HepG2 (cell line): Measurements from ENCODE around the gene P2RY11. TPM values are rescaled to one million over a fixed set of nuclear protein-coding genes. Genes with fewer than 3 reads are reported as not detected.

Experiments
- ATAC-seq: fragments of 200-7000 bp; cut with Tn5 transposase; 3 replicates; pipeline ENCODE4 v1.9.1; 2020; ENCODE audit warnings: mild to moderate bottlenecking, moderate library complexity
- BruUV-seq: library from RNA; stranded (reverse); fragments of 400-500 nt; replicated peaks from 2 replicates; lab custom pipeline; 2021; lab: Mats Ljungman, UMichigan
- CTCF ChIA-PET: fragments of 300-600 bp; formaldehyde crosslinking; extraction: SDS; loops from one replicate; lab custom pipeline; 2021; ENCODE audit warnings: low total read pairs, inconsistent platforms, low intra/inter-chr PET ratio; lab: Yijun Ruan, JAX
- POLR2A ChIA-PET: fragments of 350-600 bp; sonication (Branson Sonifier 250); formaldehyde crosslinking; loops from one replicate; lab custom pipeline; 2020; ENCODE audit warnings: antibody characterized with exemption, inconsistent platforms; lab: Yijun Ruan, JAX
- DNase-seq: peaks from one replicate; pipeline ENCODE4 v3.0.0-alpha.2; 2015; ENCODE audit warnings: low spot score
- FAIRE-seq: peaks from 3 replicates; lab custom pipeline; 2011; peaks lifted over from hg19 to GRCh38; lab: Jason Lieb, UNC
- H2AFZ ChIP-seq: one replicate; pipeline ENCODE4 v1.6.1; 2011; ENCODE audit warnings: low read length, inconsistent platforms
- H3K27ac ChIP-seq: fragments of 300-600 bp; 3 replicates; pipeline ENCODE4 v1.8.0; 2011; ENCODE audit warnings: mixed run types, mild to moderate bottlenecking, mixed read lengths, low read length, inconsistent platforms; ENCODE audit not compliant: insufficient read depth; ENCODE audit errors: extremely low read length
- H3K27me3 ChIP-seq, 2 experiments: fragments of 200-600 bp in 1 of 2; 2 replicates in 1 of 2; 3 replicates in 1 of 2; pipeline versions ENCODE4 v1.6.0 to v1.8.0; 2011; ENCODE audit warnings: low read length in 2 of 2, mild to moderate bottlenecking in 2 of 2, moderate library complexity in 2 of 2, inconsistent platforms in 1 of 2; ENCODE audit not compliant: insufficient read depth in 2 of 2, control insufficient read depth in 1 of 2
- H3K36me3 ChIP-seq, 2 experiments: fragments of 200-600 bp in 1 of 2; replicated peaks in 1 of 2; 2 replicates in 1 of 2; 3 replicates in 1 of 2; pipeline versions ENCODE4 v1.5.1 to v1.8.0; 2011; ENCODE audit warnings: low read length in 2 of 2, inconsistent platforms in 1 of 2; ENCODE audit not compliant: insufficient read depth in 2 of 2, control insufficient read depth in 1 of 2
- H3K4me1 ChIP-seq: 2 replicates; pipeline ENCODE4 v1.5.1; 2012; ENCODE audit warnings: low read length, inconsistent platforms; ENCODE audit not compliant: insufficient read depth
- H3K4me2 ChIP-seq: 2 replicates; pipeline ENCODE4 v1.6.0; 2011; ENCODE audit warnings: low read depth, low read length, inconsistent platforms
- H3K4me3 ChIP-seq, 3 experiments: fragments of 200-600 bp in 1 of 3; sonication (generic), shearing (Covaris generic) in 1 of 3; replicated peaks in 1 of 3; 2 replicates each; pipeline ENCODE4 v1.5.1; 2011 to 2016; ENCODE audit warnings: low read length in 3 of 3, inconsistent platforms in 2 of 3, low read depth in 2 of 3, mild to moderate bottlenecking in 2 of 3, control low read depth in 1 of 3, mixed read lengths in 1 of 3; ENCODE audit not compliant: insufficient read depth in 1 of 3
- H3K79me2 ChIP-seq: one replicate; pipeline ENCODE4 v1.6.1; 2011; ENCODE audit warnings: low read length, inconsistent platforms; ENCODE audit not compliant: insufficient read depth
- H3K9ac ChIP-seq: 2 replicates; pipeline ENCODE4 v1.6.0; 2011; ENCODE audit warnings: mild to moderate bottlenecking, low read depth, low read length, inconsistent platforms; ENCODE audit not compliant: insufficient read depth
- H3K9me3 ChIP-seq: 2 replicates; pipeline ENCODE4 v1.5.1; 2012; ENCODE audit warnings: mild to moderate bottlenecking, low read length
- H4K20me1 ChIP-seq: 2 replicates; pipeline ENCODE4 v1.6.0; 2011; ENCODE audit warnings: inconsistent platforms, mild to moderate bottlenecking, low read length, moderate library complexity; ENCODE audit not compliant: insufficient read depth
- CENPX ChIP-seq: sonication (generic); formaldehyde crosslinking; IDR thresholded peaks from 2 replicates; pipeline ENCODE4 v1.9.0; 2021; ENCODE audit warnings: mild to moderate bottlenecking, missing genetic modification reagents, moderate library complexity
- NFYB ChIP-seq: sonication (generic); formaldehyde crosslinking; IDR thresholded peaks from 2 replicates; pipeline ENCODE4 v1.4.0; 2020; ENCODE audit warnings: missing genetic modification reagents
- NPAS2 ChIP-seq: sonication (generic); formaldehyde crosslinking; IDR thresholded peaks from 2 replicates; pipeline ENCODE4 v1.8.0; 2022; ENCODE audit warnings: mild to moderate bottlenecking, missing genetic modification reagents, borderline replicate concordance
- NR2F6 ChIP-seq, 2 experiments: IDR thresholded peaks; 2 replicates each; pipeline ENCODE4 v1.6.1; 2016; ENCODE audit warnings: antibody characterized with exemption in 1 of 2, mild to moderate bottlenecking in 1 of 2
- PHB2 ChIP-seq: fragments of 450-650 bp; IDR thresholded peaks from 2 replicates; pipeline ENCODE4 v1.6.1; 2018; ENCODE audit not compliant: partially characterized antibody
- SAFB2 ChIP-seq: sonication (generic); formaldehyde crosslinking; IDR thresholded peaks from 2 replicates; pipeline ENCODE4 v1.5.1; 2020; ENCODE audit warnings: missing genetic modification reagents, low read depth, mild to moderate bottlenecking, borderline replicate concordance
- SETDB1 ChIP-seq: sonication (generic); formaldehyde crosslinking; IDR thresholded peaks from 2 replicates; pipeline ENCODE4 v1.5.1; 2020; ENCODE audit warnings: missing genetic modification reagents, mild to moderate bottlenecking, borderline replicate concordance
- SIN3A ChIP-seq: IDR thresholded peaks from 2 replicates; pipeline ENCODE4 v1.6.1; 2011; ENCODE audit warnings: low read depth, mild to moderate bottlenecking, control low read depth, low read length, borderline replicate concordance
- ZFP90 ChIP-seq: sonication (generic); formaldehyde crosslinking; IDR thresholded peaks from 2 replicates; pipeline ENCODE4 v1.8.0; 2022; ENCODE audit warnings: missing genetic modification reagents, mild to moderate bottlenecking, inconsistent platforms, borderline replicate concordance
- ZNF121 ChIP-seq: sonication (generic); formaldehyde crosslinking; IDR thresholded peaks from 2 replicates; pipeline ENCODE4 v1.5.0; 2020; ENCODE audit warnings: mild to moderate bottlenecking, missing genetic modification reagents
- WGBS: methylation state at CpG from one replicate; pipeline ENCODE4 v1.1.6; 2017; ENCODE audit warnings: low lambda C conversion rate; 5-methylcytosine and 5-hydroxymethylcytosine counted together
- in situ Hi-C: cut with HindIII; loops from 2 replicates; pipeline ENCODE4 v1.10.0; 2017; ENCODE audit warnings: low pct_unique_long_range_greater_than_20kb; ENCODE audit not compliant: extremely low pct_ligation_motif_present
- intact Hi-C: fragments of 100-400 bp; cut with micrococcal nuclease; formaldehyde crosslinking; loops from one replicate; pipeline ENCODE4 v1.10.0; 2022; ENCODE audit not compliant: unreplicated experiment
- polyA plus RNA-seq, 8 experiments: library from polyadenylated mRNA; depleted of rRNA in 3 of 8; stranded (reverse) in 7 of 8; unstranded in 1 of 8; fragments of >200 nt; fragmentation: Illumina TruSeq in 4 of 8; extraction: Trizol in 4 of 8; gene quantifications; 2 replicates each; pipeline versions ENCODE4 v1.2.1 to v1.2.3, GENCODE V29; 2011 to 2016; ENCODE audit warnings: low read depth in 4 of 8, missing spikeins in 1 of 8, mixed read lengths in 1 of 8; ENCODE audit not compliant: insufficient read depth in 1 of 8
- total RNA-seq, 5 experiments: library from RNA; depleted of rRNA; stranded (reverse); fragments of >200 nt; fragmentation: Illumina TruSeq; extraction: Trizol; gene quantifications; 2 replicates each; pipeline ENCODE4 v1.2.3, GENCODE V29; 2016; ENCODE audit warnings: low read depth in 1 of 5
- TF ChIP-seq, protein P1 (sequence below): IDR thresholded peaks from 2 replicates; pipeline ENCODE4 v1.6.1; 2018; ENCODE audit warnings: missing genetic modification reagents, mild to moderate bottlenecking, missing compliant biosample characterization
- TF ChIP-seq, protein P2 (sequence below): sonication (generic); formaldehyde crosslinking; IDR thresholded peaks from 2 replicates; pipeline ENCODE4 v1.8.1; 2023; ENCODE audit warnings: mild to moderate bottlenecking, missing genetic modification reagents, borderline replicate concordance
- TF ChIP-seq, protein P3 (sequence below): sonication (generic); formaldehyde crosslinking; IDR thresholded peaks from 2 replicates; pipeline ENCODE4 v1.4.0; 2020; ENCODE audit warnings: low read depth, mild to moderate bottlenecking, missing genetic modification reagents
- TF ChIP-seq, protein P4 (sequence below): sonication (generic); formaldehyde crosslinking; IDR thresholded peaks from 2 replicates; pipeline ENCODE4 v1.4.0; 2020; ENCODE audit warnings: mild to moderate bottlenecking, missing genetic modification reagents

Gene P2RY11
- total and polyA plus RNA-seq, 2 of the 13 experiments (the other 11 are each of a cell fraction or from before 2014, with no cell fraction given): 4.0 to 7.8 TPM

GRCh38 chr19:10142701-10143375 lies 31.3 kb downstream of the P2RY11 start (continued):
- TF ChIP-seq, protein P1, sequence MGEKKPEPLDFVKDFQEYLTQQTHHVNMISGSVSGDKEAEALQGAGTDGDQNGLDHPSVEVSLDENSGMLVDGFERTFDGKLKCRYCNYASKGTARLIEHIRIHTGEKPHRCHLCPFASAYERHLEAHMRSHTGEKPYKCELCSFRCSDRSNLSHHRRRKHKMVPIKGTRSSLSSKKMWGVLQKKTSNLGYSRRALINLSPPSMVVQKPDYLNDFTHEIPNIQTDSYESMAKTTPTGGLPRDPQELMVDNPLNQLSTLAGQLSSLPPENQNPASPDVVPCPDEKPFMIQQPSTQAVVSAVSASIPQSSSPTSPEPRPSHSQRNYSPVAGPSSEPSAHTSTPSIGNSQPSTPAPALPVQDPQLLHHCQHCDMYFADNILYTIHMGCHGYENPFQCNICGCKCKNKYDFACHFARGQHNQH (CRISPR knock-in tag): no peak
- TF ChIP-seq NFYB (CRISPR knock-in tag): no peak

DNA sequence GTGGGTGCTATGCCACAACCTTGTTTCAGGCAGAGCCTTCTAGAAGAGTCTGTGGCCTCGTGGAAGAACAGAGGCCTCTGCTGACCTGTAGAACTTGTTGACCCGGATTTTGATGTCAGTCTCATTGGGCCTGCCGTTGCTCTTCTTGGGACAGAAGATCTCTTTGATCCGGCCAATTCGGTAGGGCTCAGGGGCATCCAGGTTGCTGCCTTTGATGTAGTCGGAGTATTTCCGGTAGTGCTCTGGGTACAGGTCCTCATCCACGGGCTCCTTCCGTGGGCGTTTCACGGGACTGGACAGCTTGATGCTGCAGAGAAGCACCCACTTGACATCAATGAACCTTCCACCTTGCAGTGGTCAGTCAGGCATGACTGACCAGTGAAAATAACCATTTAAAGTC lies 32.2 kb downstream of the P2RY11 start:
- 92% methylated on average over 2 of the region's 11 CpGs for WGBS
- Histone ChIP-seq H3K9me3 (no peaks in the 10 kb centered on the region), H3K79me2 (no peaks in the 10 kb centered on the region), H4K20me1 (no peaks in the 10 kb centered on the region), H3K9ac (no peak overlapping the region), H3K4me3 (no peak overlapping the region), H3K4me1 (no peaks in the 10 kb centered on the region), H3K36me3 (peaks cover 36 to 85% of the 10 kb centered on the region in 2 experiments), H3K4me2 (no peak overlapping the region), H3K27ac (no peak overlapping the region), H3K27me3 (no peaks in the 10 kb centered on the region), H2AFZ (no peak overlapping the region)
- CTCF ChIA-PET: no interaction called here
- intact Hi-C loops (no loop called here), in situ Hi-C loops (no loop called here)
- TF ChIP-seq NR2F6 (IDR thresholded peaks at IDR 0.05) (no peak), NR2F6 (CRISPR knock-in tag; IDR thresholded peaks at IDR 0.05) (no peak), PHB2 (no peak), NPAS2 (no peak), CENPX (no peak), ZNF121 (no peak), SETDB1 (no peak), SAFB2 (no peak), SIN3A (no peak), ZFP90 (CRISPR knock-in tag) (no peak)
- TF ChIP-seq, protein P2, sequence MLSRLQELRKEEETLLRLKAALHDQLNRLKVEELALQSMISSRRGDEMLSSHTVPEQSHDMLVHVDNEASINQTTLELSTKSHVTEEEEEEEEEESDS (CRISPR knock-in tag): no peak
- TF ChIP-seq, protein P3, sequence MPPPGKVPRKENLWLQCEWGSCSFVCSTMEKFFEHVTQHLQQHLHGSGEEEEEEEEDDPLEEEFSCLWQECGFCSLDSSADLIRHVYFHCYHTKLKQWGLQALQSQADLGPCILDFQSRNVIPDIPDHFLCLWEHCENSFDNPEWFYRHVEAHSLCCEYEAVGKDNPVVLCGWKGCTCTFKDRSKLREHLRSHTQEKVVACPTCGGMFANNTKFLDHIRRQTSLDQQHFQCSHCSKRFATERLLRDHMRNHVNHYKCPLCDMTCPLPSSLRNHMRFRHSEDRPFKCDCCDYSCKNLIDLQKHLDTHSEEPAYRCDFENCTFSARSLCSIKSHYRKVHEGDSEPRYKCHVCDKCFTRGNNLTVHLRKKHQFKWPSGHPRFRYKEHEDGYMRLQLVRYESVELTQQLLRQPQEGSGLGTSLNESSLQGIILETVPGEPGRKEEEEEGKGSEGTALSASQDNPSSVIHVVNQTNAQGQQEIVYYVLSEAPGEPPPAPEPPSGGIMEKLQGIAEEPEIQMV: no peak
- TF ChIP-seq, protein P4, sequence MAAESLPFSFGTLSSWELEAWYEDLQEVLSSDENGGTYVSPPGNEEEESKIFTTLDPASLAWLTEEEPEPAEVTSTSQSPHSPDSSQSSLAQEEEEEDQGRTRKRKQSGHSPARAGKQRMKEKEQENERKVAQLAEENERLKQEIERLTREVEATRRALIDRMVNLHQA (CRISPR knock-in tag): no peak
- ATAC-seq (no peak), DNase-seq (no peak), FAIRE-seq (no peak)
- POLR2A ChIA-PET: interaction anchor here (0.7 kb wide), 1 partner anchor 12 kb away, joined by 4 read pairs; no protein-coding TSS in a partner anchor
- BruUV-seq: no TSS peak
